Superior temporal gyrus (tissue), 1 donor: ENCODE data around the gene PRPH.
"Not testable (repeated sequence)": the region's sequence is repeated elsewhere in the genome, so short reads cannot be mapped to it uniquely, and the experiment has no call there.

ENCODE experiments used
- DNase-seq: peaks from one replicate; pipeline ENCODE4 v3.0.0-alpha.2; 2016; ENCODE audit errors: extremely low spot score

PRPH gene

GRCh38 chr12:49276304-49277290, 18.4 kb upstream of the PRPH start:
- no peak for DNase-seq

GRCh38 chr12:49277466-49277865, 17.5 kb upstream of the PRPH start:
- DNase-seq, result no peak

GRCh38 chr12:49279706-49280159, 15.2 kb upstream of the PRPH start:
- peak; percentile 30 for DNase-seq

- not testable (repeated sequence) for DNase-seq
These were observed 14.4 kb upstream of the PRPH start for GRCh38 chr12:49280545-49280944.

- no peak for DNase-seq
These were observed 12.6 kb upstream of the PRPH start for GRCh38 chr12:49282302-49282701.

GRCh38 chr12:49282740-49283375, 12.1 kb upstream of the PRPH start:
- not testable (repeated sequence) for DNase-seq

GRCh38 chr12:49283541-49284429, 11.2 kb upstream of the PRPH start:
- DNase-seq, result no peak

GRCh38 chr12:49284672-49285071, 10.3 kb upstream of the PRPH start:
- DNase-seq, result no peak

GRCh38 chr12:49287876-49288275, 7.1 kb upstream of the PRPH start:
- no peak for DNase-seq

GRCh38 chr12:49288412-49288853, 6.5 kb upstream of the PRPH start:
- peak; percentile 85 for DNase-seq

- no peak for DNase-seq
These were observed 5.9 kb upstream of the PRPH start for GRCh38 chr12:49288922-49289555.

- DNase-seq, result no peak
These were observed 2.3 kb upstream of the PRPH start for GRCh38 chr12:49292729-49293055.

- DNase-seq, result no peak
These were observed 1.6 kb upstream of the PRPH start for GRCh38 chr12:49293056-49293956.

GRCh38 chr12:49294086-49294803, 702 bp upstream of the PRPH start:
- DNase-seq, result no peak

GRCh38 chr12:49294804-49295081, 204 bp upstream of the PRPH start:
- no peak for DNase-seq

- no peak for DNase-seq
These were observed 1.3 kb downstream of the PRPH start for GRCh38 chr12:49296034-49296835.

- no peak for DNase-seq
These were observed 2.1 kb downstream of the PRPH start for GRCh38 chr12:49296836-49297694.

- no peak for DNase-seq
These were observed 2.7 kb downstream of the PRPH start for GRCh38 chr12:49297695-49298060.
